Left ventricle myocardium superior (tissue), 1 donor: ENCODE measurements around the gene TTC7B. TPM values are rescaled to one million over a fixed set of nuclear protein-coding genes. Genes with fewer than 3 reads are reported as not detected.

Source experiments
- ATAC-seq: fragments of 200-7000 bp; cut with Tn5 transposase; one replicate; pipeline ENCODE4 v1.9.1; 2020; ENCODE audit warnings: mild to moderate bottlenecking, moderate library complexity
- DNase-seq: peaks from one replicate; pipeline ENCODE4 v3.0.0-alpha.2; 2020
- intact Hi-C: fragments of 100-400 bp; cut with micrococcal nuclease; formaldehyde crosslinking; loops from one replicate; pipeline ENCODE4 v1.11.0; 2022
- total RNA-seq: library from RNA; stranded (reverse); fragmentation: NEBNext Ultra II Directional; extraction: Animal tissue kit (Norgen Biotek cat#: 25700); gene quantifications from one replicate; pipeline ENCODE4 v1.2.1, GENCODE V29; 2021
- donor health status: DM: no; HTN: yes; CAD: no; lungs with severe emphysema.

TTC7B gene
- total RNA-seq, 1 donor from 2014 or later: 72.2 TPM

- no peak for ATAC-seq
- intact Hi-C loops: no loop called here
- no peak for DNase-seq
Observed at GRCh38 chr14:90551733-90552464, 264.3 kb downstream of the TTC7B start.

- ATAC-seq (peak; percentile 18), DNase-seq (peak; percentile 60)
- intact Hi-C loops: no loop called here
Observed at GRCh38 chr14:90551070-90551704, 265.0 kb downstream of the TTC7B start.

GRCh38 chr14:90549794-90550641, 266.2 kb downstream of the TTC7B start:
- ATAC-seq: no peak
- DNase-seq: no peak
- intact Hi-C loops: no loop called here

- intact Hi-C loops: no loop called here
- DNase-seq (no peak), ATAC-seq (no peak)
Observed at GRCh38 chr14:90548455-90548854, 267.8 kb downstream of the TTC7B start.

- DNase-seq: no peak
- intact Hi-C loops: no loop called here
- no peak for ATAC-seq
Observed at GRCh38 chr14:90547968-90548367, 268.3 kb downstream of the TTC7B start.

- DNase-seq (no peak), ATAC-seq (no peak)
- intact Hi-C loops: no loop called here
Observed at GRCh38 chr14:90547250-90547649, 269.0 kb downstream of the TTC7B start.

- DNase-seq (no peak), ATAC-seq (no peak)
- intact Hi-C loops: no loop called here
Observed at GRCh38 chr14:90546767-90547166, 269.5 kb downstream of the TTC7B start.

- ATAC-seq (peak; percentile 92), DNase-seq (peak; percentile 74)
- intact Hi-C loops: no loop called here
Observed at GRCh38 chr14:90545966-90546751, 270.1 kb downstream of the TTC7B start.

- ATAC-seq: no peak
- no peak for DNase-seq
- intact Hi-C loops: no loop called here
Observed at GRCh38 chr14:90545382-90545781, 270.8 kb downstream of the TTC7B start.

GRCh38 chr14:90544971-90545370, 271.3 kb downstream of the TTC7B start:
- intact Hi-C loops: no loop called here
- ATAC-seq: no peak
- no peak for DNase-seq

- intact Hi-C loops: no loop called here
- DNase-seq: no peak
- no peak for ATAC-seq
Observed at GRCh38 chr14:90544566-90544965, 271.7 kb downstream of the TTC7B start.

- intact Hi-C loops: no loop called here
- no peak for ATAC-seq
- DNase-seq: no peak
Observed at GRCh38 chr14:90543876-90544275, 272.4 kb downstream of the TTC7B start.

- DNase-seq (no peak), ATAC-seq (no peak)
- intact Hi-C loops: no loop called here
Observed at GRCh38 chr14:90541076-90541634, 275.1 kb downstream of the TTC7B start.

GRCh38 chr14:90540437-90540836, 275.8 kb downstream of the TTC7B start:
- DNase-seq: no peak
- intact Hi-C loops: no loop called here
- no peak for ATAC-seq

GRCh38 chr14:90539996-90540395, 276.2 kb downstream of the TTC7B start:
- intact Hi-C loops: no loop called here
- DNase-seq: no peak
- ATAC-seq: no peak

- no peak for DNase-seq
- intact Hi-C loops: no loop called here
- no peak for ATAC-seq
Observed at GRCh38 chr14:90539496-90539775, 276.8 kb downstream of the TTC7B start.

GRCh38 chr14:90538716-90539495, 277.3 kb downstream of the TTC7B start:
- DNase-seq (no peak), ATAC-seq (no peak)
- intact Hi-C loops: no loop called here

GRCh38 chr14:90538095-90538494, 278.1 kb downstream of the TTC7B start:
- intact Hi-C loops: no loop called here
- no peak for DNase-seq
- ATAC-seq: no peak
